Lower leg skin (tissue), 3 donors: ENCODE measurements around the gene TACO1.

Experiments
- CTCF ChIP-seq, 3 donors: fragments of 450-650 bp; IDR thresholded peaks; one replicate each; pipeline ENCODE4 v1.5.1; 2016; ENCODE audit warnings: antibody characterized with exemption in 3 of 3, mild to moderate bottlenecking in 3 of 3, moderate library complexity in 2 of 3
- POLR2A ChIP-seq, 2 donors: fragments of 450-650 bp; IDR thresholded peaks; one replicate each; pipeline ENCODE4 v1.6.1; 2016 to 2017; ENCODE audit warnings: antibody characterized with exemption in 2 of 2, mild to moderate bottlenecking in 1 of 2, moderate library complexity in 1 of 2

GRCh38 chr17:63623786-63624530, 23.3 kb downstream of the TACO1 start:
- TF ChIP-seq CTCF (IDR thresholded peaks at IDR 0.05) (no peak), POLR2A (IDR thresholded peaks at IDR 0.05) (no peak)
